ENCODE results near the gene COL6A6.

The COL6A6 gene

GRCh38 chr3:130491431-130491830 is 25.5 kb upstream of the COL6A6 start:
- Histone ChIP-seq H3K4me1 (ENCODE audit: control insufficient read depth in 1 of 2, insufficient read depth in 2 of 2, low read length in 2 of 2) (peaks cover 12% of the 10 kb centered on the region in 2 experiments), H3K27me3 (ENCODE audit: insufficient read depth, low read length) (no peaks in the 10 kb centered on the region), H3K79me1 (ENCODE audit: low read length) (peaks cover 5% of the 10 kb centered on the region), H2AK5ac (ENCODE audit: low read length) (no peak overlapping the region), H2BK5ac (ENCODE audit: low read depth, low read length, poor library complexity) (peak overlapping the region; percentile 59), H3K18ac (ENCODE audit: low read length) (no peak overlapping the region), H3K9me3 (ENCODE audit: insufficient read depth, low read depth, low read length) (no peaks in the 10 kb centered on the region), H3K14ac (ENCODE audit: low read length) (no peak overlapping the region), H2AFZ (ENCODE audit: insufficient read depth, low read length, poor library complexity) (no peak overlapping the region), H3K23ac (ENCODE audit: low read length) (no peak overlapping the region), H3K79me2 (ENCODE audit: control insufficient read depth, insufficient read depth, low read length, poor library complexity) (peaks cover 1% of the 10 kb centered on the region), H4K12ac (ENCODE audit: low read depth, low read length) (no peak overlapping the region), H3K4me2 (ENCODE audit: low read length) (no peak overlapping the region), H3K27ac (ENCODE audit: low read depth, low read length) (peak overlapping the region; percentile 41), H4K91ac (ENCODE audit: low read depth, low read length) (no peak overlapping the region), H3K4me3 (ENCODE audit: low read depth, low read length) (no peak overlapping the region), H4K8ac (ENCODE audit: low read depth, low read length) (no peak overlapping the region), H2BK120ac (ENCODE audit: insufficient read depth, low read length, poor library complexity) (no peak overlapping the region), H3K4ac (ENCODE audit: low read depth, low read length) (no peak overlapping the region), H3K36me3 (ENCODE audit: control insufficient read depth in 1 of 2, insufficient read depth in 2 of 2, low read length in 2 of 2) (no peaks in the 10 kb centered on the region), H3K9ac (ENCODE audit: low read length) (no peak overlapping the region), H2BK12ac (ENCODE audit: low read length) (no peak overlapping the region)
- peak; percentile 96 to 100 for DNase-seq
- WGBS (ENCODE audit: extremely low coverage, insufficient coverage, insufficient read length): no CpG with 5 or more reads among the region's 6 CpGs

DNA sequence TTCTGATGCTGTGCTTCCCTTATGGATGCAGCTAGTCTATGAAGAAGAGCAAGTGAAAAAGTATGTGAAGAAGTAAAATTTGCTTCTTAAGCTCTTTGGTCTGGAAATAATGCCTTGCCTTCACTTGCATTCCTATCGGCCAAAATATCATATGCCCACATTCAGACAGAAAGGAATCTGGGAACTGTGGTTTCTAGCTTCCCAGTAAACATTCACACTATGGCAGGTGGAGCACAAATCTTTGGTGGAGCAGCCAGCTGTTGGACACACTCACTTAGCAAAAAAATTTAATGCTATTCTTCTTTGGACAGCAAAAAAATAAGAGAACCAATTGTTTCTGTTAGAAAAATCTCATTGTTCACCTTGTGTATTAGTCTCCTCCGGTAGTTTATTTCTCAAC is 12.3 kb upstream of the COL6A6 start:
- Histone ChIP-seq H3K18ac (ENCODE audit: low read length) (no peak overlapping the region), H3K27me3 (ENCODE audit: insufficient read depth, low read length) (no peaks in the 10 kb centered on the region), H3K9me3 (ENCODE audit: insufficient read depth, low read depth, low read length) (no peaks in the 10 kb centered on the region), H2BK120ac (ENCODE audit: insufficient read depth, low read length, poor library complexity) (no peak overlapping the region), H3K27ac (ENCODE audit: low read depth, low read length) (no peak overlapping the region), H4K8ac (ENCODE audit: low read depth, low read length) (no peak overlapping the region), H3K4me1 (ENCODE audit: control insufficient read depth in 1 of 2, insufficient read depth in 2 of 2, low read length in 2 of 2) (no peaks in the 10 kb centered on the region), H2AK5ac (ENCODE audit: low read length) (no peak overlapping the region), H3K14ac (ENCODE audit: low read length) (no peak overlapping the region), H3K4me3 (ENCODE audit: low read depth, low read length) (no peak overlapping the region), H3K4ac (ENCODE audit: low read depth, low read length) (no peak overlapping the region), H3K79me2 (ENCODE audit: control insufficient read depth, insufficient read depth, low read length, poor library complexity) (no peaks in the 10 kb centered on the region), H3K36me3 (ENCODE audit: control insufficient read depth in 1 of 2, insufficient read depth in 2 of 2, low read length in 2 of 2) (no peaks in the 10 kb centered on the region), H3K23ac (ENCODE audit: low read length) (no peak overlapping the region), H4K91ac (ENCODE audit: low read depth, low read length) (no peak overlapping the region), H2AFZ (ENCODE audit: insufficient read depth, low read length, poor library complexity) (no peak overlapping the region), H2BK12ac (ENCODE audit: low read length) (no peak overlapping the region), H3K79me1 (ENCODE audit: low read length) (no peaks in the 10 kb centered on the region), H4K12ac (ENCODE audit: low read depth, low read length) (no peak overlapping the region), H2BK5ac (ENCODE audit: low read depth, low read length, poor library complexity) (no peak overlapping the region), H3K9ac (ENCODE audit: low read length) (no peak overlapping the region), H3K4me2 (ENCODE audit: low read length) (no peak overlapping the region)
- no CpG with 5 or more reads among the region's 2 CpGs for WGBS (ENCODE audit: extremely low coverage, insufficient coverage, insufficient read length)
- DNase-seq: no peak

- H3K9ac ChIP-seq (ENCODE audit: low read length): no peak overlapping the region
- no peaks in the 10 kb centered on the region for H3K27me3 ChIP-seq (ENCODE audit: insufficient read depth, low read length)
- no peak overlapping the region for H3K27ac ChIP-seq (ENCODE audit: low read depth, low read length)
- H2BK120ac ChIP-seq (ENCODE audit: insufficient read depth, low read length, poor library complexity): no peak overlapping the region
- H3K9me3 ChIP-seq (ENCODE audit: insufficient read depth, low read depth, low read length): no peaks in the 10 kb centered on the region
- no peaks in the 10 kb centered on the region for H3K79me2 ChIP-seq (ENCODE audit: control insufficient read depth, insufficient read depth, low read length, poor library complexity)
- H3K4me1 ChIP-seq (ENCODE audit: control insufficient read depth in 1 of 2, insufficient read depth in 2 of 2, low read length in 2 of 2): no peaks in the 10 kb centered on the region
- DNase-seq: no peak
- no peak overlapping the region for H3K4ac ChIP-seq (ENCODE audit: low read depth, low read length)
- no peak overlapping the region for H2BK12ac ChIP-seq (ENCODE audit: low read length)
- no peak overlapping the region for H3K14ac ChIP-seq (ENCODE audit: low read length)
- no peak overlapping the region for H3K23ac ChIP-seq (ENCODE audit: low read length)
- H4K91ac ChIP-seq (ENCODE audit: low read depth, low read length): no peak overlapping the region
- no peak overlapping the region for H3K4me3 ChIP-seq (ENCODE audit: low read depth, low read length)
- no peaks in the 10 kb centered on the region for H3K79me1 ChIP-seq (ENCODE audit: low read length)
- no peak overlapping the region for H3K18ac ChIP-seq (ENCODE audit: low read length)
- H3K4me2 ChIP-seq (ENCODE audit: low read length): no peak overlapping the region
- WGBS (ENCODE audit: extremely low coverage, insufficient coverage, insufficient read length): no CpG with 5 or more reads among the region's 3 CpGs
- H4K12ac ChIP-seq (ENCODE audit: low read depth, low read length): no peak overlapping the region
- H2AFZ ChIP-seq (ENCODE audit: insufficient read depth, low read length, poor library complexity): no peak overlapping the region
- no peaks in the 10 kb centered on the region for H3K36me3 ChIP-seq (ENCODE audit: control insufficient read depth in 1 of 2, insufficient read depth in 2 of 2, low read length in 2 of 2)
- no peak overlapping the region for H4K8ac ChIP-seq (ENCODE audit: low read depth, low read length)
- no peak overlapping the region for H2BK5ac ChIP-seq (ENCODE audit: low read depth, low read length, poor library complexity)
- no peak overlapping the region for H2AK5ac ChIP-seq (ENCODE audit: low read length)
Observed at GRCh38 chr3:130506031-130506430, 10.9 kb upstream of the COL6A6 start.

DNA sequence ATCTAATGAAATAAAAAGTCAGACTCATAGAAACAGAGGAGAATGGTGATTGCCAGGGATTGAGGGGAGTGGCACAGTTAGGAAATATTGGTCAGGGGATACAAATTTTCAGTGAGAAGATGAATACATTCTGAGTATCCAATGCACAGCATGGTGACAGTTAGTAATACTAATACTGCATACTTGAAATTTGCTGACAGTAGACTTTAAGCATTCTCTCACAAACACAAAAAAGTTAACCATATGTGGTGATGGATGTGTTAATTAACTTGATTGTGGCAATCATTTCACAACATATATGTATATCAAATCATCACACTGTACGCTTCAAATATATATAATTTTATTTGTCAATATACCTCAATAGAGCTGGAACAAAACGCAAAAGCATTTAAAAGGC is 9.2 kb upstream of the COL6A6 start:
- Histone ChIP-seq H2BK120ac (ENCODE audit: insufficient read depth, low read length, poor library complexity) (no peak overlapping the region), H3K4me2 (ENCODE audit: low read length) (no peak overlapping the region), H3K27ac (ENCODE audit: low read depth, low read length) (no peak overlapping the region), H3K79me2 (ENCODE audit: control insufficient read depth, insufficient read depth, low read length, poor library complexity) (no peaks in the 10 kb centered on the region), H3K36me3 (ENCODE audit: control insufficient read depth in 1 of 2, insufficient read depth in 2 of 2, low read length in 2 of 2) (no peaks in the 10 kb centered on the region), H2AK5ac (ENCODE audit: low read length) (no peak overlapping the region), H3K18ac (ENCODE audit: low read length) (no peak overlapping the region), H4K8ac (ENCODE audit: low read depth, low read length) (no peak overlapping the region), H3K14ac (ENCODE audit: low read length) (no peak overlapping the region), H3K27me3 (ENCODE audit: insufficient read depth, low read length) (no peaks in the 10 kb centered on the region), H3K9ac (ENCODE audit: low read length) (no peak overlapping the region), H4K91ac (ENCODE audit: low read depth, low read length) (no peak overlapping the region), H3K4me3 (ENCODE audit: low read depth, low read length) (no peak overlapping the region), H3K4ac (ENCODE audit: low read depth, low read length) (no peak overlapping the region), H3K9me3 (ENCODE audit: insufficient read depth, low read depth, low read length) (no peaks in the 10 kb centered on the region), H3K23ac (ENCODE audit: low read length) (no peak overlapping the region), H2BK5ac (ENCODE audit: low read depth, low read length, poor library complexity) (no peak overlapping the region), H2BK12ac (ENCODE audit: low read length) (no peak overlapping the region), H3K4me1 (ENCODE audit: control insufficient read depth in 1 of 2, insufficient read depth in 2 of 2, low read length in 2 of 2) (no peaks in the 10 kb centered on the region), H4K12ac (ENCODE audit: low read depth, low read length) (no peak overlapping the region), H3K79me1 (ENCODE audit: low read length) (no peaks in the 10 kb centered on the region), H2AFZ (ENCODE audit: insufficient read depth, low read length, poor library complexity) (no peak overlapping the region)
- DNase-seq: no peak
- no CpG with 5 or more reads among the region's 2 CpGs for WGBS (ENCODE audit: extremely low coverage, insufficient coverage, insufficient read length)

Measured in trophoblast cell (in vitro differentiated cells and primary cell).